GM23338 (cell line): Measurements from ENCODE around the gene AIF1L. TPM values are rescaled to one million over a fixed set of nuclear protein-coding genes. Genes with fewer than 3 reads are reported as not detected.

Experiments used
- ATAC-seq: fragments of 200-7000 bp; cut with Tn5 transposase; 3 replicates; pipeline ENCODE4 v1.9.1; 2020
- DNase-seq: peaks from one replicate; pipeline ENCODE4 v3.0.0-alpha.2; 2015; ENCODE audit warnings: low spot score
- H2AFZ ChIP-seq: fragments of 200-600 bp; sonication (generic); 2 replicates; pipeline ENCODE4 v1.8.0; 2016; ENCODE audit warnings: antibody characterized with exemption, mild to moderate bottlenecking, moderate library complexity
- H3F3A ChIP-seq: fragments of 200-600 bp; sonication (generic); replicated peaks from 2 replicates; pipeline ENCODE4 v1.8.0; 2017; ENCODE audit warnings: antibody characterized with exemption, mixed run types, low read depth
- H3K27ac ChIP-seq: fragments of 200-600 bp; sonication (generic); 2 replicates; pipeline ENCODE4 v1.6.1; 2016; ENCODE audit warnings: low read depth
- H3K27me3 ChIP-seq: fragments of 200-600 bp; sonication (generic); 2 replicates; pipeline ENCODE4 v1.8.0; 2016; ENCODE audit warnings: mild to moderate bottlenecking, mixed run types, moderate library complexity; ENCODE audit not compliant: insufficient read depth
- H3K36me3 ChIP-seq: fragments of 200-600 bp; sonication (generic); 2 replicates; pipeline ENCODE4 v1.8.0; 2016; ENCODE audit warnings: mild to moderate bottlenecking; ENCODE audit not compliant: insufficient read depth
- H3K4me1 ChIP-seq: fragments of 200-600 bp; sonication (generic); 2 replicates; pipeline ENCODE4 v1.8.0; 2016; ENCODE audit warnings: mild to moderate bottlenecking, moderate library complexity; ENCODE audit not compliant: insufficient read depth
- H3K4me2 ChIP-seq: fragments of 200-600 bp; sonication (generic); 2 replicates; pipeline ENCODE4 v1.7.1; 2017; ENCODE audit warnings: mixed run types
- H3K4me3 ChIP-seq: fragments of 200-600 bp; sonication (generic); 2 replicates; pipeline ENCODE4 v1.6.1; 2016; ENCODE audit warnings: mixed run types
- H3K79me2 ChIP-seq: fragments of 200-600 bp; sonication (generic); replicated peaks from 2 replicates; pipeline ENCODE4 v1.8.0; 2017; ENCODE audit warnings: mild to moderate bottlenecking; ENCODE audit not compliant: insufficient read depth
- H3K9me2 ChIP-seq: fragments of 200-600 bp; sonication (generic); 2 replicates; pipeline ENCODE4 v1.8.0; 2017; ENCODE audit not compliant: insufficient read depth
- H4K20me1 ChIP-seq: fragments of 200-600 bp; sonication (generic); replicated peaks from 2 replicates; pipeline ENCODE4 v1.8.0; 2017; ENCODE audit warnings: mild to moderate bottlenecking; ENCODE audit not compliant: insufficient read depth
- H3K27ac Mint-ChIP-seq: 2 replicates; pipeline ENCODE4 v1.8.0; 2020; ENCODE audit warnings: inconsistent platforms, mild to moderate bottlenecking, moderate library complexity, mixed read lengths
- H3K27me3 Mint-ChIP-seq: 3 replicates; pipeline ENCODE4 v1.8.0; 2022; ENCODE audit warnings: low read depth, mild to moderate bottlenecking, moderate library complexity, mixed read lengths, inconsistent platforms; ENCODE audit not compliant: insufficient read depth, poor library complexity
- H3K36me3 Mint-ChIP-seq: 3 replicates; pipeline ENCODE4 v1.8.0; 2021; ENCODE audit warnings: low read depth, mild to moderate bottlenecking, inconsistent platforms, moderate library complexity, mixed read lengths
- H3K4me1 Mint-ChIP-seq: 3 replicates; pipeline ENCODE4 v1.8.0; 2020; ENCODE audit warnings: mild to moderate bottlenecking, inconsistent platforms, mixed read lengths
- H3K4me3 Mint-ChIP-seq: 3 replicates; pipeline ENCODE4 v1.8.0; 2021; ENCODE audit warnings: moderate library complexity, mild to moderate bottlenecking, inconsistent platforms, mixed read lengths
- H3K9me3 Mint-ChIP-seq: 3 replicates; pipeline ENCODE4 v1.8.0; 2020; ENCODE audit warnings: moderate library complexity, mild to moderate bottlenecking, inconsistent platforms, mixed read lengths
- EZH2phosphoT487 ChIP-seq: fragments of 200-600 bp; sonication (generic); IDR thresholded peaks from one replicate; pipeline ENCODE4 v1.8.1; 2018; ENCODE audit warnings: antibody characterized with exemption; ENCODE audit not compliant: unreplicated experiment
- NANOG ChIP-seq: IDR thresholded peaks from 2 replicates; pipeline ENCODE4 v1.6.1; 2016; ENCODE audit warnings: antibody characterized with exemption, borderline replicate concordance
- POLR2AphosphoS5 ChIP-seq: IDR thresholded peaks from 2 replicates; pipeline ENCODE4 v1.6.1; 2016; ENCODE audit warnings: antibody characterized with exemption, low read depth
- ZNF114 ChIP-seq: fragments of 250-450 bp; sonication (Bioruptor Pico); IDR thresholded peaks from 2 replicates; pipeline ENCODE4 v1.5.0; 2020; ENCODE audit warnings: mild to moderate bottlenecking, moderate library complexity
- polyA plus RNA-seq: library from polyadenylated mRNA; unstranded; fragments of >200 nt; fragmentation: Nextera tagmentation; extraction: Ambion mirVana; gene quantifications from 2 replicates; pipeline ENCODE4 v1.2.1, GENCODE V29; 2016
- total RNA-seq: library from RNA; depleted of rRNA; stranded (reverse); fragments of >200 nt; shearing (Covaris generic); gene quantifications from 2 replicates; pipeline ENCODE4 v1.2.3, GENCODE V29; 2014
- TF ChIP-seq, protein P1 (sequence below): IDR thresholded peaks from one replicate; pipeline ENCODE4 v1.6.1; 2018; ENCODE audit warnings: antibody characterized with exemption; ENCODE audit not compliant: unreplicated experiment
- TF ChIP-seq, protein P2 (sequence below): fragments of 250-450 bp; sonication (Bioruptor Pico); IDR thresholded peaks from 2 replicates; pipeline ENCODE4 v1.5.0; 2020; ENCODE audit warnings: mild to moderate bottlenecking, moderate library complexity

AIF1L gene
- total and polyA plus RNA-seq, 2 experiments from 2014 or later: 76.4 to 87.8 TPM

DNA sequence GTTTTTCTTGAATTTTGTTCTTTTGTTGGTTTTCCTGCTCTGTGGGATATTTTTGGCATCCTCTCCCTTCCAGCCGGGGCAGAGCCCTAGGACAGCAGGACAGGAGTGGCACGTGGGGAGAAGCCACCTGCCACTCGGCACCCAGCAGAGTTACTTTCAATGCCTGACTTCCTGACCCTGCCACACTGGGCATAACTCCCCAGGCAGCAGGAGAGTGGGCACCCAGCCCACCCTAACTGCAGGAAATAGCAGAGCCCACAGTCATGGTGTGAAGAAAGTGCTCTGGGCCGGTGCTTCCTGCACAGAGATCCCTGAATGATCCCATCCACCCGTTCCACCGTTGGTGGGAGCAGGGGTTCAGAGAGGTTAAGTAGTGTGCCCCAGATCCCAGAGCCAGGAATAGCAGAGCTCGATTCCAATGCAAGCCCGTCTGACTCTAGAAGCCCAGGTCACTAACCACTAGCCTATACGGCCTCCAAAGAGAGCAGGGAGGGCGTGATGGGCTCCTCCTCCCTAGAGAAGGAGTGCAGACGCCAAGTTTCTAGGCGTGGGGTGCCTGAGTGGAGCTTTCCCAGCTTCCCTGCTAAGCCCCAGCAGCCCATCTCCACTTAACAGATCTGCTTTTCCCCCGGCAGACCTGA is 20.9 kb downstream of the AIF1L start:
- H3K27ac Mint-ChIP-seq: no peak overlapping the region
- H3K9me3 Mint-ChIP-seq: no peaks in the 10 kb centered on the region
- H3K4me3 Mint-ChIP-seq: no peak overlapping the region
- H3K36me3 Mint-ChIP-seq: peaks cover 90% of the 10 kb centered on the region
- H3F3A ChIP-seq: peaks cover 6% of the 10 kb centered on the region; the same call in 1 of the 2 replicates
- H3K4me1 Mint-ChIP-seq: peaks cover 6% of the 10 kb centered on the region; the same call in 2 of the 3 replicates
- ATAC-seq: no peak
- H3K4me2 ChIP-seq: no peak overlapping the region
- H4K20me1 ChIP-seq: no peaks in the 10 kb centered on the region; the same call in none of the 2 replicates
- no peaks in the 10 kb centered on the region for H3K4me1 ChIP-seq
- no peak for DNase-seq
- no peaks in the 10 kb centered on the region for H3K79me2 ChIP-seq
- H3K27me3 ChIP-seq: no peaks in the 10 kb centered on the region
- H3K4me3 ChIP-seq: no peak overlapping the region
- H2AFZ ChIP-seq: no peak overlapping the region
- no peaks in the 10 kb centered on the region for H3K9me2 ChIP-seq
- H3K36me3 ChIP-seq: peaks cover 42% of the 10 kb centered on the region
- TF ChIP-seq NANOG (no peak), EZH2phosphoT487 (no peak), POLR2AphosphoS5 (no peak), ZNF114 (no peak)
- TF ChIP-seq, protein P1, sequence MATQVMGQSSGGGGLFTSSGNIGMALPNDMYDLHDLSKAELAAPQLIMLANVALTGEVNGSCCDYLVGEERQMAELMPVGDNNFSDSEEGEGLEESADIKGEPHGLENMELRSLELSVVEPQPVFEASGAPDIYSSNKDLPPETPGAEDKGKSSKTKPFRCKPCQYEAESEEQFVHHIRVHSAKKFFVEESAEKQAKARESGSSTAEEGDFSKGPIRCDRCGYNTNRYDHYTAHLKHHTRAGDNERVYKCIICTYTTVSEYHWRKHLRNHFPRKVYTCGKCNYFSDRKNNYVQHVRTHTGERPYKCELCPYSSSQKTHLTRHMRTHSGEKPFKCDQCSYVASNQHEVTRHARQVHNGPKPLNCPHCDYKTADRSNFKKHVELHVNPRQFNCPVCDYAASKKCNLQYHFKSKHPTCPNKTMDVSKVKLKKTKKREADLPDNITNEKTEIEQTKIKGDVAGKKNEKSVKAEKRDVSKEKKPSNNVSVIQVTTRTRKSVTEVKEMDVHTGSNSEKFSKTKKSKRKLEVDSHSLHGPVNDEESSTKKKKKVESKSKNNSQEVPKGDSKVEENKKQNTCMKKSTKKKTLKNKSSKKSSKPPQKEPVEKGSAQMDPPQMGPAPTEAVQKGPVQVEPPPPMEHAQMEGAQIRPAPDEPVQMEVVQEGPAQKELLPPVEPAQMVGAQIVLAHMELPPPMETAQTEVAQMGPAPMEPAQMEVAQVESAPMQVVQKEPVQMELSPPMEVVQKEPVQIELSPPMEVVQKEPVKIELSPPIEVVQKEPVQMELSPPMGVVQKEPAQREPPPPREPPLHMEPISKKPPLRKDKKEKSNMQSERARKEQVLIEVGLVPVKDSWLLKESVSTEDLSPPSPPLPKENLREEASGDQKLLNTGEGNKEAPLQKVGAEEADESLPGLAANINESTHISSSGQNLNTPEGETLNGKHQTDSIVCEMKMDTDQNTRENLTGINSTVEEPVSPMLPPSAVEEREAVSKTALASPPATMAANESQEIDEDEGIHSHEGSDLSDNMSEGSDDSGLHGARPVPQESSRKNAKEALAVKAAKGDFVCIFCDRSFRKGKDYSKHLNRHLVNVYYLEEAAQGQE: no peak
- TF ChIP-seq, protein P2, sequence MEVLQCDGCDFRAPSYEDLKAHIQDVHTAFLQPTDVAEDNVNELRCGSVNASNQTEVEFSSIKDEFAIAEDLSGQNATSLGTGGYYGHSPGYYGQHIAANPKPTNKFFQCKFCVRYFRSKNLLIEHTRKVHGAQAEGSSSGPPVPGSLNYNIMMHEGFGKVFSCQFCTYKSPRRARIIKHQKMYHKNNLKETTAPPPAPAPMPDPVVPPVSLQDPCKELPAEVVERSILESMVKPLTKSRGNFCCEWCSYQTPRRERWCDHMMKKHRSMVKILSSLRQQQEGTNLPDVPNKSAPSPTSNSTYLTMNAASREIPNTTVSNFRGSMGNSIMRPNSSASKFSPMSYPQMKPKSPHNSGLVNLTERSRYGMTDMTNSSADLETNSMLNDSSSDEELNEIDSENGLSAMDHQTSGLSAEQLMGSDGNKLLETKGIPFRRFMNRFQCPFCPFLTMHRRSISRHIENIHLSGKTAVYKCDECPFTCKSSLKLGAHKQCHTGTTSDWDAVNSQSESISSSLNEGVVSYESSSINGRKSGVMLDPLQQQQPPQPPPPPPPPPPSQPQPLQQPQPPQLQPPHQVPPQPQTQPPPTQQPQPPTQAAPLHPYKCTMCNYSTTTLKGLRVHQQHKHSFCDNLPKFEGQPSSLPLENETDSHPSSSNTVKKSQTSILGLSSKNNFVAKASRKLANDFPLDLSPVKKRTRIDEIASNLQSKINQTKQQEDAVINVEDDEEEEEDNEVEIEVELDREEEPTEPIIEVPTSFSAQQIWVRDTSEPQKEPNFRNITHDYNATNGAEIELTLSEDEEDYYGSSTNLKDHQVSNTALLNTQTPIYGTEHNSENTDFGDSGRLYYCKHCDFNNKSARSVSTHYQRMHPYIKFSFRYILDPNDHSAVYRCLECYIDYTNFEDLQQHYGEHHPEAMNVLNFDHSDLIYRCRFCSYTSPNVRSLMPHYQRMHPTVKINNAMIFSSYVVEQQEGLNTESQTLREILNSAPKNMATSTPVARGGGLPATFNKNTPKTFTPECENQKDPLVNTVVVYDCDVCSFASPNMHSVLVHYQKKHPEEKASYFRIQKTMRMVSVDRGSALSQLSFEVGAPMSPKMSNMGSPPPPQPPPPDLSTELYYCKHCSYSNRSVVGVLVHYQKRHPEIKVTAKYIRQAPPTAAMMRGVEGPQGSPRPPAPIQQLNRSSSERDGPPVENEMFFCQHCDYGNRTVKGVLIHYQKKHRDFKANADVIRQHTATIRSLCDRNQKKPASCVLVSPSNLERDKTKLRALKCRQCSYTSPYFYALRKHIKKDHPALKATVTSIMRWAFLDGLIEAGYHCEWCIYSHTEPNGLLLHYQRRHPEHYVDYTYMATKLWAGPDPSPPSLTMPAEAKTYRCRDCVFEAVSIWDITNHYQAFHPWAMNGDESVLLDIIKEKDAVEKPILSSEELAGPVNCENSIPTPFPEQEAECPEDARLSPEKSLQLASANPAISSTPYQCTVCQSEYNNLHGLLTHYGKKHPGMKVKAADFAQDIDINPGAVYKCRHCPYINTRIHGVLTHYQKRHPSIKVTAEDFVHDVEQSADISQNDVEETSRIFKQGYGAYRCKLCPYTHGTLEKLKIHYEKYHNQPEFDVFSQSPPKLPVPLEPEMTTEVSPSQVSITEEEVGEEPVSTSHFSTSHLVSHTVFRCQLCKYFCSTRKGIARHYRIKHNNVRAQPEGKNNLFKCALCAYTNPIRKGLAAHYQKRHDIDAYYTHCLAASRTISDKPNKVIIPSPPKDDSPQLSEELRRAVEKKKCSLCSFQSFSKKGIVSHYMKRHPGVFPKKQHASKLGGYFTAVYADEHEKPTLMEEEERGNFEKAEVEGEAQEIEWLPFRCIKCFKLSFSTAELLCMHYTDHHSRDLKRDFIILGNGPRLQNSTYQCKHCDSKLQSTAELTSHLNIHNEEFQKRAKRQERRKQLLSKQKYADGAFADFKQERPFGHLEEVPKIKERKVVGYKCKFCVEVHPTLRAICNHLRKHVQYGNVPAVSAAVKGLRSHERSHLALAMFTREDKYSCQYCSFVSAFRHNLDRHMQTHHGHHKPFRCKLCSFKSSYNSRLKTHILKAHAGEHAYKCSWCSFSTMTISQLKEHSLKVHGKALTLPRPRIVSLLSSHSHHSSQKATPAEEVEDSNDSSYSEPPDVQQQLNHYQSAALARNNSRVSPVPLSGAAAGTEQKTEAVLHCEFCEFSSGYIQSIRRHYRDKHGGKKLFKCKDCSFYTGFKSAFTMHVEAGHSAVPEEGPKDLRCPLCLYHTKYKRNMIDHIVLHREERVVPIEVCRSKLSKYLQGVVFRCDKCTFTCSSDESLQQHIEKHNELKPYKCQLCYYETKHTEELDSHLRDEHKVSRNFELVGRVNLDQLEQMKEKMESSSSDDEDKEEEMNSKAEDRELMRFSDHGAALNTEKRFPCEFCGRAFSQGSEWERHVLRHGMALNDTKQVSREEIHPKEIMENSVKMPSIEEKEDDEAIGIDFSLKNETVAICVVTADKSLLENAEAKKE (CRISPR knock-in tag): no peak
- peaks cover 14% of the 10 kb centered on the region for H3K27me3 Mint-ChIP-seq
- H3K27ac ChIP-seq: no peak overlapping the region
